HCT116 (cell line): ENCODE data around the gene TMEM80. TPM values are rescaled to one million over a fixed set of nuclear protein-coding genes. Genes with fewer than 3 reads are reported as not detected.

Source experiments
- ATAC-seq: fragments of 200-7000 bp; cut with Tn5 transposase; 2 replicates; pipeline ENCODE4 v1.9.1; 2020; ENCODE audit warnings: mild to moderate bottlenecking, moderate library complexity
- BruUV-seq: library from RNA; stranded (reverse); fragments of 400-500 nt; replicated peaks from 2 replicates; lab custom pipeline; 2021; lab: Mats Ljungman, UMichigan
- CTCF ChIA-PET: fragments of 300-600 bp; sonication (Branson Sonifier 250); formaldehyde crosslinking; loops from one replicate; lab custom pipeline; 2021; ENCODE audit warnings: antibody characterized with exemption; lab: Charles Lee
- POLR2A ChIA-PET: fragments of 300-600, 350-600 bp; sonication (Branson Sonifier 250); formaldehyde crosslinking; loops from one replicate; lab custom pipeline; 2021; ENCODE audit warnings: antibody characterized with exemption; lab: Charles Lee
- RAD21 ChIA-PET, 2 experiments: fragments of 300-600 bp; sonication (Branson Sonifier 250); formaldehyde crosslinking; loops; one replicate each; lab custom pipeline; 2023; ENCODE audit warnings: low total read pairs in 2 of 2; ENCODE audit not compliant: uncharacterized antibody in 2 of 2, unreplicated experiment in 2 of 2, low non-redundant PET in 1 of 2; lab: Charles Lee
- DNase-seq: peaks from one replicate; pipeline ENCODE4 v3.0.0-alpha.2; 2010; ENCODE audit warnings: low read depth, low spot score
- H2AFZ ChIP-seq: fragments of 200-600 bp; shearing (Covaris generic), sonication (generic); 2 replicates; pipeline ENCODE4 v1.6.1; 2017; ENCODE audit warnings: low read depth, mixed run types, mixed read lengths, antibody characterized with exemption, low read length; ENCODE audit not compliant: poor library complexity, severe bottlenecking
- H3K27ac ChIP-seq: 2 replicates; pipeline ENCODE4 v1.5.1; 2012; ENCODE audit warnings: low read depth, low read length
- H3K27me3 ChIP-seq: fragments of 200-600 bp; sonication (generic); 2 replicates; pipeline ENCODE4 v1.6.1; 2016; ENCODE audit warnings: mixed run types, low read length, mixed read lengths; ENCODE audit not compliant: insufficient read depth
- H3K36me3 ChIP-seq, 2 experiments: fragments of 200-500 bp in 1 of 2; fragments of 200-600 bp in 1 of 2; sonication (Bioruptor generic) in 1 of 2; sonication (generic) in 1 of 2; 2 replicates each; pipeline versions ENCODE4 v1.5.1 to v1.6.1; 2014 to 2016; ENCODE audit warnings: low read length in 2 of 2, inconsistent platforms in 1 of 2, mixed read lengths in 1 of 2, mixed run types in 1 of 2; ENCODE audit not compliant: insufficient read depth in 2 of 2, control insufficient read depth in 1 of 2
- H3K4me1 ChIP-seq, 2 experiments: fragments of 200-600 bp in 1 of 2; sonication (generic) in 1 of 2; 2 replicates each; pipeline versions ENCODE4 v1.5.1 to v1.6.1; 2012 to 2017; ENCODE audit warnings: low read length in 2 of 2, inconsistent platforms in 1 of 2, mild to moderate bottlenecking in 1 of 2, mixed read lengths in 1 of 2, mixed run types in 1 of 2, moderate library complexity in 1 of 2; ENCODE audit not compliant: insufficient read depth in 2 of 2, control insufficient read depth in 1 of 2
- H3K4me2 ChIP-seq: fragments of 200-600 bp; sonication (generic); 2 replicates; pipeline ENCODE4 v1.6.1; 2017; ENCODE audit warnings: mixed run types, low read length, mixed read lengths
- H3K4me3 ChIP-seq, 2 experiments: fragments of 200-600 bp in 1 of 2; sonication (generic) in 1 of 2; replicated peaks in 1 of 2; 2 replicates each; pipeline ENCODE4 v1.5.1; 2011 to 2016; ENCODE audit warnings: low read length in 2 of 2, control low read depth in 1 of 2, low read depth in 1 of 2, mild to moderate bottlenecking in 1 of 2, mixed read lengths in 1 of 2, mixed run types in 1 of 2
- H3K79me2 ChIP-seq: fragments of 200-600 bp; sonication (generic); 2 replicates; pipeline ENCODE4 v1.6.1; 2017; ENCODE audit warnings: mild to moderate bottlenecking, mixed run types, low read length, moderate library complexity, mixed read lengths; ENCODE audit not compliant: insufficient read depth
- H3K9ac ChIP-seq: fragments of 200-600 bp; sonication (generic); 2 replicates; pipeline ENCODE4 v1.6.1; 2016; ENCODE audit warnings: low read length, mixed read lengths
- H3K9me2 ChIP-seq: fragments of 200-600 bp; sonication (generic), shearing (Covaris generic); 2 replicates; pipeline ENCODE4 v1.6.1; 2017; ENCODE audit warnings: mixed run types, mild to moderate bottlenecking, moderate library complexity; ENCODE audit not compliant: insufficient read depth
- H3K9me3 ChIP-seq, 2 experiments: fragments of 200-500 bp in 1 of 2; fragments of 200-600 bp in 1 of 2; sonication (Bioruptor generic) in 1 of 2; sonication (generic) in 1 of 2; 2 replicates each; pipeline ENCODE4 v1.6.1; 2014 to 2017; ENCODE audit warnings: low read length in 2 of 2, mixed read lengths in 2 of 2, inconsistent platforms in 1 of 2, low read depth in 1 of 2, mild to moderate bottlenecking in 1 of 2, mixed run types in 1 of 2, moderate library complexity in 1 of 2; ENCODE audit not compliant: control insufficient read depth in 1 of 2, insufficient read depth in 1 of 2
- H4K20me1 ChIP-seq: fragments of 200-600 bp; sonication (generic), shearing (Covaris generic); 2 replicates; pipeline ENCODE4 v1.6.1; 2017; ENCODE audit warnings: mixed run types, mild to moderate bottlenecking, moderate library complexity; ENCODE audit not compliant: insufficient read depth
- EGR1 ChIP-seq: IDR thresholded peaks from 2 replicates; pipeline ENCODE4 v1.6.1; 2012; ENCODE audit warnings: low read depth
- POLR2A ChIP-seq: IDR thresholded peaks from 2 replicates; pipeline ENCODE4 v1.7.0; 2011; ENCODE audit warnings: borderline replicate concordance; ENCODE audit not compliant: insufficient read depth, insufficient read length; ENCODE audit errors: extremely low read depth
- SIN3A ChIP-seq: IDR thresholded peaks from 2 replicates; pipeline ENCODE4 v1.6.1; 2012; ENCODE audit warnings: low read depth
- YY1 ChIP-seq: IDR thresholded peaks from 2 replicates; pipeline ENCODE4 v1.6.1; 2011; ENCODE audit warnings: low read length, low read depth, moderate library complexity, mild to moderate bottlenecking; ENCODE audit not compliant: insufficient replicate concordance; ENCODE audit errors: extremely low read depth
- intact Hi-C: fragments of 100-400 bp; cut with micrococcal nuclease; formaldehyde crosslinking; loops from 2 replicates; pipeline ENCODE4 v1.10.0; 2022
- total RNA-seq: library from RNA; stranded (reverse); gene quantifications from one replicate; pipeline ENCODE4 v1.2.1, GENCODE V29; 2021; ENCODE audit not compliant: unreplicated experiment
- TF ChIP-seq, protein P1 (sequence below): IDR thresholded peaks from 2 replicates; pipeline ENCODE4 v1.6.1; 2012
- TF ChIP-seq, protein P2 (sequence below): IDR thresholded peaks from 2 replicates; pipeline ENCODE4 v1.6.1; 2012; ENCODE audit warnings: low read depth

TMEM80 gene
- total RNA-seq, 1 experiment from 2014 or later, result 18.4 TPM

DNA sequence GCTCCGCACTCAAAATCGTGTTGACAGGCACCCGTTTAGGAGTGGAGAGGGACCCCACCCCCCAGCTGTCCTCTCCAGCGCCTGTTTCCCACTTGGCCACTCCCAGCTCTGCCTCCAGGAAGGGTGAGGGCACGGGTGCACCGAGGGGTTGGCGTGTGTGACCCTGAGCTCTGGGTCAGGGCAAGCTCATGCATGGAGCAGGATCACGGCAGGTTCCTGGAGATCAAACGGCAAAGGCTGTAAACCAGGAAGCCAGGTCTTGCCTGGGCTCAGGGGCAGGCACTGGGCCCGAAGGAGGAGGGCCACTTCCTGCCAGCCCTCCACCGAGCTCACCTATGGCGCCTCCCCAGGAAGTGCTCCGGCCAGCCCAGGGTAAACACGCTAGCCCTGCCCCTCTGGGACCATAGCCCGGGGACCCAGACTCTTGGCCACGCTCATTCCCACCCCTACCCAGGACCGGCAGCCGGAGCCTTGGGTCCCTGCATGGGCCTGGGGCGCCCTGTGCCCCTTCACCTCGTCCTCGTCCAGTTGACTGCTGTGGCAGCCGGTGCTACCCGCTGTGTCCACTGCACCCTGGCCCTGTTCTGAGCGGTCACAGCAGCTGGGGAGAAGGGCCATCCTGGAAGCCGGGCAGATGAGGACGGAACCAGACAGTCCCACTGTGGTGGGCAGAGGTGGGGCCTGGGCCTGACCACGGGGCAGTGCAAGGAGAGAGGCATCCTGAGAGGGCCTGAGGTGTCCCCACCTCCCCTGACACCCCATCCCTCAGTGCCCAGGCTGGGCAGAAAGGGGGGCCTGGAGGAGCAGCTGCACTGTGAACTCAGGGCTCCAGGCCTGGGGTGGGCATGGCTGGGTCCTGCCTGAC lies 9.4 kb downstream of the TMEM80 start:
- ChIA-PET POLR2A (no interaction called here), CTCF (interaction anchor here (0.7 to 3.1 kb wide), 3 partner anchors 9 to 42 kb away, joined by 3 to 24 read pairs (median 9); partner anchors contain the start of genes DEAF1, TALDO1 and TMEM80), RAD21 (interaction anchor here in 1 of 2 experiments (1.2 kb wide), 1 partner anchor 8 kb away, joined by 3 read pairs; no protein-coding TSS in a partner anchor)
- peaks cover 31% of the 10 kb centered on the region for H3K79me2 ChIP-seq
- peak overlapping the region; percentile 99 for H3K27ac ChIP-seq
- peaks cover 41 to 61% of the 10 kb centered on the region in 2 experiments for H3K4me1 ChIP-seq
- no peak overlapping the region for H2AFZ ChIP-seq
- H3K4me2 ChIP-seq, result peak overlapping the region; percentile 98
- no peaks in the 10 kb centered on the region for H3K9me2 ChIP-seq
- intact Hi-C loops, result no loop called here
- H3K27me3 ChIP-seq, result no peaks in the 10 kb centered on the region
- peak overlapping the region; percentile 87 to 96 for H3K4me3 ChIP-seq
- BruUV-seq, result no TSS peak
- H3K9me3 ChIP-seq, result no peaks in the 10 kb centered on the region
- peak overlapping the region; percentile 89 for H3K9ac ChIP-seq
- ATAC-seq (peak; percentile 29), DNase-seq (no peak)
- H4K20me1 ChIP-seq, result no peaks in the 10 kb centered on the region
- TF ChIP-seq POLR2A (no peak), YY1 (no peak), EGR1 (no peak), SIN3A (no peak)
- TF ChIP-seq, protein P1, sequence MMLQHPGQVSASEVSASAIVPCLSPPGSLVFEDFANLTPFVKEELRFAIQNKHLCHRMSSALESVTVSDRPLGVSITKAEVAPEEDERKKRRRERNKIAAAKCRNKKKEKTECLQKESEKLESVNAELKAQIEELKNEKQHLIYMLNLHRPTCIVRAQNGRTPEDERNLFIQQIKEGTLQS, result no peak
- TF ChIP-seq, protein P2, sequence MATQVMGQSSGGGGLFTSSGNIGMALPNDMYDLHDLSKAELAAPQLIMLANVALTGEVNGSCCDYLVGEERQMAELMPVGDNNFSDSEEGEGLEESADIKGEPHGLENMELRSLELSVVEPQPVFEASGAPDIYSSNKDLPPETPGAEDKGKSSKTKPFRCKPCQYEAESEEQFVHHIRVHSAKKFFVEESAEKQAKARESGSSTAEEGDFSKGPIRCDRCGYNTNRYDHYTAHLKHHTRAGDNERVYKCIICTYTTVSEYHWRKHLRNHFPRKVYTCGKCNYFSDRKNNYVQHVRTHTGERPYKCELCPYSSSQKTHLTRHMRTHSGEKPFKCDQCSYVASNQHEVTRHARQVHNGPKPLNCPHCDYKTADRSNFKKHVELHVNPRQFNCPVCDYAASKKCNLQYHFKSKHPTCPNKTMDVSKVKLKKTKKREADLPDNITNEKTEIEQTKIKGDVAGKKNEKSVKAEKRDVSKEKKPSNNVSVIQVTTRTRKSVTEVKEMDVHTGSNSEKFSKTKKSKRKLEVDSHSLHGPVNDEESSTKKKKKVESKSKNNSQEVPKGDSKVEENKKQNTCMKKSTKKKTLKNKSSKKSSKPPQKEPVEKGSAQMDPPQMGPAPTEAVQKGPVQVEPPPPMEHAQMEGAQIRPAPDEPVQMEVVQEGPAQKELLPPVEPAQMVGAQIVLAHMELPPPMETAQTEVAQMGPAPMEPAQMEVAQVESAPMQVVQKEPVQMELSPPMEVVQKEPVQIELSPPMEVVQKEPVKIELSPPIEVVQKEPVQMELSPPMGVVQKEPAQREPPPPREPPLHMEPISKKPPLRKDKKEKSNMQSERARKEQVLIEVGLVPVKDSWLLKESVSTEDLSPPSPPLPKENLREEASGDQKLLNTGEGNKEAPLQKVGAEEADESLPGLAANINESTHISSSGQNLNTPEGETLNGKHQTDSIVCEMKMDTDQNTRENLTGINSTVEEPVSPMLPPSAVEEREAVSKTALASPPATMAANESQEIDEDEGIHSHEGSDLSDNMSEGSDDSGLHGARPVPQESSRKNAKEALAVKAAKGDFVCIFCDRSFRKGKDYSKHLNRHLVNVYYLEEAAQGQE, result no peak
- peaks cover 0 to 4% of the 10 kb centered on the region in 2 experiments; a peak in 1 of 4 replicates for H3K36me3 ChIP-seq
